GM23338 (cell line): ENCODE measurements around the gene CDKAL1. TPM values are rescaled to one million over a fixed set of nuclear protein-coding genes. Genes with fewer than 3 reads are reported as not detected.

Source experiments
- ATAC-seq: fragments of 200-7000 bp; cut with Tn5 transposase; 3 replicates; pipeline ENCODE4 v1.9.1; 2020
- DNase-seq: peaks from one replicate; pipeline ENCODE4 v3.0.0-alpha.2; 2015; ENCODE audit warnings: low spot score
- H2AFZ ChIP-seq: fragments of 200-600 bp; sonication (generic); 2 replicates; pipeline ENCODE4 v1.8.0; 2016; ENCODE audit warnings: antibody characterized with exemption, mild to moderate bottlenecking, moderate library complexity
- H3F3A ChIP-seq: fragments of 200-600 bp; sonication (generic); replicated peaks from 2 replicates; pipeline ENCODE4 v1.8.0; 2017; ENCODE audit warnings: antibody characterized with exemption, mixed run types, low read depth
- H3K27ac ChIP-seq: fragments of 200-600 bp; sonication (generic); 2 replicates; pipeline ENCODE4 v1.6.1; 2016; ENCODE audit warnings: low read depth
- H3K27me3 ChIP-seq: fragments of 200-600 bp; sonication (generic); 2 replicates; pipeline ENCODE4 v1.8.0; 2016; ENCODE audit warnings: mild to moderate bottlenecking, mixed run types, moderate library complexity; ENCODE audit not compliant: insufficient read depth
- H3K36me3 ChIP-seq: fragments of 200-600 bp; sonication (generic); 2 replicates; pipeline ENCODE4 v1.8.0; 2016; ENCODE audit warnings: mild to moderate bottlenecking; ENCODE audit not compliant: insufficient read depth
- H3K4me1 ChIP-seq: fragments of 200-600 bp; sonication (generic); 2 replicates; pipeline ENCODE4 v1.8.0; 2016; ENCODE audit warnings: mild to moderate bottlenecking, moderate library complexity; ENCODE audit not compliant: insufficient read depth
- H3K4me2 ChIP-seq: fragments of 200-600 bp; sonication (generic); 2 replicates; pipeline ENCODE4 v1.7.1; 2017; ENCODE audit warnings: mixed run types
- H3K4me3 ChIP-seq: fragments of 200-600 bp; sonication (generic); 2 replicates; pipeline ENCODE4 v1.6.1; 2016; ENCODE audit warnings: mixed run types
- H3K79me2 ChIP-seq: fragments of 200-600 bp; sonication (generic); replicated peaks from 2 replicates; pipeline ENCODE4 v1.8.0; 2017; ENCODE audit warnings: mild to moderate bottlenecking; ENCODE audit not compliant: insufficient read depth
- H3K9me2 ChIP-seq: fragments of 200-600 bp; sonication (generic); 2 replicates; pipeline ENCODE4 v1.8.0; 2017; ENCODE audit not compliant: insufficient read depth
- H4K20me1 ChIP-seq: fragments of 200-600 bp; sonication (generic); replicated peaks from 2 replicates; pipeline ENCODE4 v1.8.0; 2017; ENCODE audit warnings: mild to moderate bottlenecking; ENCODE audit not compliant: insufficient read depth
- H3K27ac Mint-ChIP-seq: 2 replicates; pipeline ENCODE4 v1.8.0; 2020; ENCODE audit warnings: inconsistent platforms, mild to moderate bottlenecking, moderate library complexity, mixed read lengths
- H3K27me3 Mint-ChIP-seq: 3 replicates; pipeline ENCODE4 v1.8.0; 2022; ENCODE audit warnings: low read depth, mild to moderate bottlenecking, moderate library complexity, mixed read lengths, inconsistent platforms; ENCODE audit not compliant: insufficient read depth, poor library complexity
- H3K36me3 Mint-ChIP-seq: 3 replicates; pipeline ENCODE4 v1.8.0; 2021; ENCODE audit warnings: low read depth, mild to moderate bottlenecking, inconsistent platforms, moderate library complexity, mixed read lengths
- H3K4me1 Mint-ChIP-seq: 3 replicates; pipeline ENCODE4 v1.8.0; 2020; ENCODE audit warnings: mild to moderate bottlenecking, inconsistent platforms, mixed read lengths
- H3K4me3 Mint-ChIP-seq: 3 replicates; pipeline ENCODE4 v1.8.0; 2021; ENCODE audit warnings: moderate library complexity, mild to moderate bottlenecking, inconsistent platforms, mixed read lengths
- H3K9me3 Mint-ChIP-seq: 3 replicates; pipeline ENCODE4 v1.8.0; 2020; ENCODE audit warnings: moderate library complexity, mild to moderate bottlenecking, inconsistent platforms, mixed read lengths
- CREB1 ChIP-seq: fragments of 250-450 bp; sonication (Bioruptor Pico); IDR thresholded peaks from 2 replicates; pipeline ENCODE4 v1.5.0; 2020; ENCODE audit warnings: low read depth, mild to moderate bottlenecking, moderate library complexity
- EZH2 ChIP-seq: fragments of 200-600 bp; sonication (generic); IDR thresholded peaks from one replicate; pipeline ENCODE4 v1.8.0; 2017; ENCODE audit warnings: antibody characterized with exemption, mild to moderate bottlenecking, low read depth; ENCODE audit not compliant: unreplicated experiment
- JUNB ChIP-seq: IDR thresholded peaks from one replicate; pipeline ENCODE4 v1.6.1; 2016; ENCODE audit warnings: antibody characterized with exemption; ENCODE audit not compliant: unreplicated experiment
- NANOG ChIP-seq: IDR thresholded peaks from 2 replicates; pipeline ENCODE4 v1.6.1; 2016; ENCODE audit warnings: antibody characterized with exemption, borderline replicate concordance
- POLR2AphosphoS5 ChIP-seq: IDR thresholded peaks from 2 replicates; pipeline ENCODE4 v1.6.1; 2016; ENCODE audit warnings: antibody characterized with exemption, low read depth
- polyA plus RNA-seq: library from polyadenylated mRNA; unstranded; fragments of >200 nt; fragmentation: Nextera tagmentation; extraction: Ambion mirVana; gene quantifications from 2 replicates; pipeline ENCODE4 v1.2.1, GENCODE V29; 2016
- total RNA-seq: library from RNA; depleted of rRNA; stranded (reverse); fragments of >200 nt; shearing (Covaris generic); gene quantifications from 2 replicates; pipeline ENCODE4 v1.2.3, GENCODE V29; 2014
- TF ChIP-seq, protein P1 (sequence below): fragments of 250-450 bp; sonication (Bioruptor Pico); IDR thresholded peaks from 2 replicates; pipeline ENCODE4 v1.5.0; 2020; ENCODE audit warnings: mild to moderate bottlenecking, moderate library complexity

Gene CDKAL1
- total and polyA plus RNA-seq, 2 experiments from 2014 or later, result 17.8 to 35.0 TPM

DNA sequence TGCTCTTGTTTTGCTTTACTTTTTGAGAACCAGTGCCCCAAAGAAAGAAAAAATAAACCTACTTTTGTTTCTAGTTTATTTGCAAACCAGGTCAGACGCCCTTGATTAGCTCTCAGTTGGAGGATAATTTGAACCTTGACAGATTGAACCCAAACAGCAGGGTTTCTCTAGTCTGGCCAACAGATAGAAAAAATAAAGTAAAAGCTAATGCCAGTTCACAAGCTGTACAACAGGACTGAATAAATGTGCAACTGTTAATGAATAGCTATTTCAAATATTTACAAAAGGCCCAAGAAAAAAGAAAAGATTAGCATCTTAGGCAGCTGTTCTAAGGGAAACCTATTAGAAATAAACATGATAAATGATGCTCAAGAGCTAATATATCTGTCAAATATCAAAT is 331.8 kb downstream of the CDKAL1 start (continued):
- TF ChIP-seq, protein P1, sequence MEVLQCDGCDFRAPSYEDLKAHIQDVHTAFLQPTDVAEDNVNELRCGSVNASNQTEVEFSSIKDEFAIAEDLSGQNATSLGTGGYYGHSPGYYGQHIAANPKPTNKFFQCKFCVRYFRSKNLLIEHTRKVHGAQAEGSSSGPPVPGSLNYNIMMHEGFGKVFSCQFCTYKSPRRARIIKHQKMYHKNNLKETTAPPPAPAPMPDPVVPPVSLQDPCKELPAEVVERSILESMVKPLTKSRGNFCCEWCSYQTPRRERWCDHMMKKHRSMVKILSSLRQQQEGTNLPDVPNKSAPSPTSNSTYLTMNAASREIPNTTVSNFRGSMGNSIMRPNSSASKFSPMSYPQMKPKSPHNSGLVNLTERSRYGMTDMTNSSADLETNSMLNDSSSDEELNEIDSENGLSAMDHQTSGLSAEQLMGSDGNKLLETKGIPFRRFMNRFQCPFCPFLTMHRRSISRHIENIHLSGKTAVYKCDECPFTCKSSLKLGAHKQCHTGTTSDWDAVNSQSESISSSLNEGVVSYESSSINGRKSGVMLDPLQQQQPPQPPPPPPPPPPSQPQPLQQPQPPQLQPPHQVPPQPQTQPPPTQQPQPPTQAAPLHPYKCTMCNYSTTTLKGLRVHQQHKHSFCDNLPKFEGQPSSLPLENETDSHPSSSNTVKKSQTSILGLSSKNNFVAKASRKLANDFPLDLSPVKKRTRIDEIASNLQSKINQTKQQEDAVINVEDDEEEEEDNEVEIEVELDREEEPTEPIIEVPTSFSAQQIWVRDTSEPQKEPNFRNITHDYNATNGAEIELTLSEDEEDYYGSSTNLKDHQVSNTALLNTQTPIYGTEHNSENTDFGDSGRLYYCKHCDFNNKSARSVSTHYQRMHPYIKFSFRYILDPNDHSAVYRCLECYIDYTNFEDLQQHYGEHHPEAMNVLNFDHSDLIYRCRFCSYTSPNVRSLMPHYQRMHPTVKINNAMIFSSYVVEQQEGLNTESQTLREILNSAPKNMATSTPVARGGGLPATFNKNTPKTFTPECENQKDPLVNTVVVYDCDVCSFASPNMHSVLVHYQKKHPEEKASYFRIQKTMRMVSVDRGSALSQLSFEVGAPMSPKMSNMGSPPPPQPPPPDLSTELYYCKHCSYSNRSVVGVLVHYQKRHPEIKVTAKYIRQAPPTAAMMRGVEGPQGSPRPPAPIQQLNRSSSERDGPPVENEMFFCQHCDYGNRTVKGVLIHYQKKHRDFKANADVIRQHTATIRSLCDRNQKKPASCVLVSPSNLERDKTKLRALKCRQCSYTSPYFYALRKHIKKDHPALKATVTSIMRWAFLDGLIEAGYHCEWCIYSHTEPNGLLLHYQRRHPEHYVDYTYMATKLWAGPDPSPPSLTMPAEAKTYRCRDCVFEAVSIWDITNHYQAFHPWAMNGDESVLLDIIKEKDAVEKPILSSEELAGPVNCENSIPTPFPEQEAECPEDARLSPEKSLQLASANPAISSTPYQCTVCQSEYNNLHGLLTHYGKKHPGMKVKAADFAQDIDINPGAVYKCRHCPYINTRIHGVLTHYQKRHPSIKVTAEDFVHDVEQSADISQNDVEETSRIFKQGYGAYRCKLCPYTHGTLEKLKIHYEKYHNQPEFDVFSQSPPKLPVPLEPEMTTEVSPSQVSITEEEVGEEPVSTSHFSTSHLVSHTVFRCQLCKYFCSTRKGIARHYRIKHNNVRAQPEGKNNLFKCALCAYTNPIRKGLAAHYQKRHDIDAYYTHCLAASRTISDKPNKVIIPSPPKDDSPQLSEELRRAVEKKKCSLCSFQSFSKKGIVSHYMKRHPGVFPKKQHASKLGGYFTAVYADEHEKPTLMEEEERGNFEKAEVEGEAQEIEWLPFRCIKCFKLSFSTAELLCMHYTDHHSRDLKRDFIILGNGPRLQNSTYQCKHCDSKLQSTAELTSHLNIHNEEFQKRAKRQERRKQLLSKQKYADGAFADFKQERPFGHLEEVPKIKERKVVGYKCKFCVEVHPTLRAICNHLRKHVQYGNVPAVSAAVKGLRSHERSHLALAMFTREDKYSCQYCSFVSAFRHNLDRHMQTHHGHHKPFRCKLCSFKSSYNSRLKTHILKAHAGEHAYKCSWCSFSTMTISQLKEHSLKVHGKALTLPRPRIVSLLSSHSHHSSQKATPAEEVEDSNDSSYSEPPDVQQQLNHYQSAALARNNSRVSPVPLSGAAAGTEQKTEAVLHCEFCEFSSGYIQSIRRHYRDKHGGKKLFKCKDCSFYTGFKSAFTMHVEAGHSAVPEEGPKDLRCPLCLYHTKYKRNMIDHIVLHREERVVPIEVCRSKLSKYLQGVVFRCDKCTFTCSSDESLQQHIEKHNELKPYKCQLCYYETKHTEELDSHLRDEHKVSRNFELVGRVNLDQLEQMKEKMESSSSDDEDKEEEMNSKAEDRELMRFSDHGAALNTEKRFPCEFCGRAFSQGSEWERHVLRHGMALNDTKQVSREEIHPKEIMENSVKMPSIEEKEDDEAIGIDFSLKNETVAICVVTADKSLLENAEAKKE (CRISPR knock-in tag), result no peak
- TF ChIP-seq NANOG (no peak), POLR2AphosphoS5 (no peak), JUNB (no peak), CREB1 (no peak)

DNA sequence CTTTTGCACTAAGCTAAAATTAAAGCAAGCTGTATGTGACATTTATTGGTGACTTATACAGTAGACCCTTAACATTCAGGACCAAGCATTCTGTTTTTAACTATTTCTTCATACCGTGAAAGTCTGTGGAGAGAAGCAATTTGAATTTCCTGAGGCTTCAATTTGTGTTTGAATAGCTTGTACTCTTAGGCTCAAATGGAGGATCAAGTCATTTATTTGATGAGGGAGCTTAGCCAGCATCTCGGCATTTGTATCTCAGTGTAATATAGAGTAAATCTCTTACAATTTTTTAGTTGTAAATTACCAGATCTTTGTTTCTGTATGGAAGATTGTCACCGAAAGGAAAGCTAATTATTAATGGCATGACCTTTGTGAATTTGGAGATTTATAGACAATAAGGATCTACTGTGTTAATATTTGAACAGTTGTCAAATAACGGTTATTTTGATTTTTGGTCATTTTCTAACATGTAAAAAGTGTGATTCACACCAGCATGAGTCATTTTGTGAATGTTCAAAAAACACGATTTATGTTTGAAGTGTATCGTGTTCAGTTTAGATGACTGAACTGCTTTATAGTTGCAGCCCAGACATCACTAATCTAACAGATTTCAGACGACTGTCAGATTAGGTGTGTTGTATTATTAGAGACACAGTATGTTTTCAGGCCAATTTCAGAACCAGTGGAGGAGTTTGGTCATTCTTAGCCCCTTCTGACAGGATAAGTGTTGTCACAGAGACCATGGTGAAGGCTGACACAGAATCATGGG is 332.9 kb downstream of the CDKAL1 start:
- Mint-ChIP-seq H3K4me3 (peak overlapping the region; percentile 13; the same call in 2 of the 3 replicates), H3K27me3 (no peaks in the 10 kb centered on the region), H3K4me1 (peaks cover 61% of the 10 kb centered on the region), H3K27ac (peak overlapping the region; percentile 87), H3K9me3 (no peaks in the 10 kb centered on the region), H3K36me3 (no peaks in the 10 kb centered on the region)
- Histone ChIP-seq H3K4me3 (peak overlapping the region; percentile 2), H3K9me2 (no peaks in the 10 kb centered on the region), H3K4me2 (peak overlapping the region; percentile 69), H3K79me2 (no peaks in the 10 kb centered on the region), H3K36me3 (no peaks in the 10 kb centered on the region), H3K4me1 (peaks cover 63% of the 10 kb centered on the region), H2AFZ (no peak overlapping the region), H3K27me3 (no peaks in the 10 kb centered on the region), H3K27ac (peak overlapping the region; percentile 60), H3F3A (no peaks in the 10 kb centered on the region), H4K20me1 (no peaks in the 10 kb centered on the region)
- ATAC-seq (peak; percentile 49), DNase-seq (no peak)
- TF ChIP-seq NANOG, result peak; percentile 30; the same call in 1 of the 2 replicates
- TF ChIP-seq EZH2, result no peak
